Measurements from ENCODE around the gene LRRC27.

DNA sequence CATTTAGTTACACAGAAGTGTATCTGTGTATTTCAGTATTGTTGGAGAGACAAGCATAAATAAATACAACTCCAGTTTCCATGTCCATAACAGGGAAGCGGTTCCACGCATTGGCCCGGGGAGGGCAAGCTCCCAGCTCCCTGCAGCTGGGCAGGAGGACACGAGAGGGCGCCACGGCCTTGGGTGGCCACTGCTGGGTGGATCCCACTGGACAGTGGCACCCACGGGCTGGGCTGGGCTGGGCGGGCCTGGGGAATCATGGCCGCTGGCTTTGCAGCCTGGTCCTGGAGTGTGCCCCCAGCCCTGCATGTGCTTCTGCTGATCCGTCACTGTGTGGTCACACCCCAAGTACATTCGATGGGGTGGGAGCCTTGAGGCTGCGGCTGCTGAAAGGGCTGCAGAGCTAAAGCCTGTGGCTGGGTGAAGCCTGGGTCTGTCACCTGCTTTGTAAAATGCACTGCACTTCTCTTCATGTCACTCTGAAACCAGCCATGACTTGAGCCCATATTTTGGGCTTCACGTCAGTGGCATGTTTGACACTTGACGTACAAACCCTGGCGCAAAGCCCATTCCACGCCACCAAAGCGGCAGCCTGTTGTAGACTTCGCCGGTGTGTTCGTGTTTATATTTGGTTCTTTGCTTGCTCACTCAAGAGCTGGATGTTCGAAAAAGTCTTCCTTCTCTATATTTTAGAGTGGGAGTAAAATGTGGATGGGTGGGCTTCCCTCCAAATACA, 27.5 kb downstream of the LRRC27 start:
- TF ChIP-seq CTCF (conservative IDR thresholded peaks at IDR 0.05; ENCODE audit: low read length) (no peak), EZH2phosphoT487 (IDR thresholded peaks at IDR 0.05; ENCODE audit: borderline replicate concordance, low read depth, low read length) (no peak)
